HG03571 (cell line): ENCODE results near the gene NPHP4.
"Not testable (repeated sequence)": the region's sequence is repeated elsewhere in the genome, so short reads cannot be mapped to it uniquely, and the experiment has no call there.

Experiments used
- ATAC-seq: cut with Tn5 transposase; IDR thresholded peaks from one replicate; pipeline ENCODE4 v1.9.1; 2021; ENCODE audit not compliant: unreplicated experiment

The NPHP4 gene

GRCh38 chr1:5898266-5898665, 94.0 kb downstream of the NPHP4 start:
- no peak for ATAC-seq

DNA sequence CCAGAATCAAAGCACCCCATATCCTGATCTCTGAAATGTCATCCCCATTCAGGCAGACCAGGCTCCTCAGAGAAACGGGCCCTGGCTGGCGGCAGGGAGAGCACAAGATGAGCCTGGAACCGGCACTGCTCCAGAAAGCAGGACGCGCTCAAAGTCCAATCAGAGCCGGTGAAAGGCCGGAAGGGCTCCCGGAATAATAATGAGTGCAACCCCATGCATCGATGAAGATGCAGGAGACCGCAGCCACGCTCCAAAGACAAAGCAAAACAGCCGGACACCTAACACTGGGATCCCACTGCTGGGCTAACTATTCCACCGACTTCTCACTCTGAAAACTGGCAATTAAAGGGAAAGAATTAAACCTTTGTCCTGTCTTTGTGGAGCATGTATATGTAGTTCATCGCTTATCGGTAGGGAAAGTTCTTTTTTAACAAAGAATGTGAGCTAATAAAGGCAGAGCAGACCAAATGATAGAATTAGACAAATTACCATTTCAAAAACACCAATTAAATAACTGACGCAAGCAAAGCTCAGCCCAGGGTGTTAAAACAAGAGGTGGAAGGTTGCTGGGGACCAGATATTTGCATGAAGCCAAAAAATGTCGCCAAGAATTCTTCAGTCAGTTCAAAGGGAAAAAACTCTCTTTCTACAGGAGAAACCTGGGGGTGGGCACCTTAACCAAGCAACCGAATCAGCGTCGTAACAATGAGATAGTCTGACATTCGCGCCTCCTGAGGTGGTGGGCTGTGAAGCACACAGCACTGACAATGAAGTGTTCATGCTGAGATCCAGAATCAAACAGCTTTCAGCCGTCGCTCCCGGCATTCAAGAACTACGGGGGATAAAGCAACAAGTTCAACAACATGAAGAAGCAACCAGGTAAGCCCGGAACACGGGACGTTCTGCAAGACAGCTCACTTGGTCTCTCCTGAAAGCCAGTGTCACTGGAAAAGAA, 95.2 kb downstream of the NPHP4 start:
- no peak for ATAC-seq

GRCh38 chr1:5895446-5896406, 96.5 kb downstream of the NPHP4 start:
- ATAC-seq, result no peak

GRCh38 chr1:5893699-5894278, 98.4 kb downstream of the NPHP4 start:
- ATAC-seq, result not testable (repeated sequence)

GRCh38 chr1:5892329-5892728, 99.9 kb downstream of the NPHP4 start:
- ATAC-seq, result no peak

- ATAC-seq, result no peak
Measured at GRCh38 chr1:5891736-5892135, 100.5 kb downstream of the NPHP4 start.

DNA sequence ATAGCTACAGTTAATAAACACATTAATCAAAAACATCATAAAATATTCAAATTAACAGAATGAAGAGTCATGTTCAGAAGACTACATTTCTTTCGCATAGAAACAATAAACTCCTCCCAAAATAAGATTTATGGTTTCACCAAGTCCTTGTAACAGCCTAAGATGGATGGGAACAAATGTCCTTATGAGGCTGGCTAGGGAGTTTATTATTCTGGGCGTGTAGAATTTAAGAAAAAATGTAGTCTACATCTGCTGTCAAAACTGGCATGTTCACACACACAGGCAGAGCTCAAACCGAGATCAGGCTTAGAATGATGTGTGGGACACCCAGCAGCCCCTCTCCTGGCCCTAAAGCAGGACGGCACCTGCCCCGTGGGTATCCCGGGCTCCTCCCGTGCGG, 101.1 kb downstream of the NPHP4 start:
- no peak for ATAC-seq

- ATAC-seq, result no peak
Measured at GRCh38 chr1:5890346-5891106, 101.7 kb downstream of the NPHP4 start.

- ATAC-seq, result no peak
Measured at GRCh38 chr1:5889901-5890300, 102.3 kb downstream of the NPHP4 start.

DNA sequence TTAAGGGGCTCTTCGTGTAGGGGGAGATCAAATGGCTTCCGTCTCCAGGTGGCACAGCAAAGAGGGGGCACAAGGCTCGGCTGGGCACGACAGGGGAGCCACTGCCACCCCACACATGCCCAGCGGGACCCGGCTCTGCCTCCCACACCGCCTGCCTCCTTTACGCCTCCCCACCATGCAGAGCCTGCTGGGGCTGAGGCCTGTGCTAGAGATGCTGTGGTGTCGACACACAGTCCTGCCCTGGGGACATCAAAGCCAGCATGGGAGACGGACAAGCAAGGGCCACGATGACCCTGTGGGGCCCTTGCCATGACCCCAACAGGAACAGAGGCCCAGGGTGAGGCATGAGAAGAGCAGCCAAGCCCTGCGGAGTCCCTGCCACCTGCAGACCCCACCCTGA, 102.8 kb downstream of the NPHP4 start:
- no peak for ATAC-seq

- ATAC-seq, result no peak
Measured at GRCh38 chr1:5888606-5889211, 103.5 kb downstream of the NPHP4 start.

- ATAC-seq, result no peak
Measured at GRCh38 chr1:5887971-5888361, 104.3 kb downstream of the NPHP4 start.

DNA sequence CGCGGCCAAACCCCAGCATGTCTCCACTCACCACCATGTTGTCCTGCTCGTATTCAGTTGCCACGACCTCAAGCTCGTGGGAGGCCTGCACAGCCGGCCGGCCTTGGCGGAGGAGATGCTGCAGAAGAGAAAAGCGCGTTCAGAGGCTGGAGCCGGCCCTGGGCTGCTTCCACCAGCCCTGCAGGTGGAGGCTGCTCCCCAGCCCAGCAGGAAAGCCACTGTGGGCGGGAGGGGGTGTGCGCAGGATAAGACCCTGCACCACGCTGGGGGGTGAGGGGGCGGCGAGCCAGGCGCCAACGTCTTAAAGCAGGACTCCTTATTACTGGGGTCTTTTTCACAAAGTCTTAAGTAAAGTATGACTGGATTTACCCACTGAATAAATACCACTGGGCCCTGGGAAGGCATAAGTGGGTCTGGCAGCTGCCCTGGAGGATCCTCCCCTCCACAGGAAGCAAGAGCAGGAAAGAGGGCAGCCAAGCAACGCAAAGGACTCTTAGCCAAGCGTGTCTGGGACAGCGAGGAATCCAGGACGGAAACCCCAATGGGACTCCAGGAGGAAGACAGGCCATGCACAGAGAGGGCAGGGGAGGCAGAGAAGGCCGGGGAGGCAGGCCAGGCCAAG, 104.8 kb downstream of the NPHP4 start:
- ATAC-seq, result no peak

DNA sequence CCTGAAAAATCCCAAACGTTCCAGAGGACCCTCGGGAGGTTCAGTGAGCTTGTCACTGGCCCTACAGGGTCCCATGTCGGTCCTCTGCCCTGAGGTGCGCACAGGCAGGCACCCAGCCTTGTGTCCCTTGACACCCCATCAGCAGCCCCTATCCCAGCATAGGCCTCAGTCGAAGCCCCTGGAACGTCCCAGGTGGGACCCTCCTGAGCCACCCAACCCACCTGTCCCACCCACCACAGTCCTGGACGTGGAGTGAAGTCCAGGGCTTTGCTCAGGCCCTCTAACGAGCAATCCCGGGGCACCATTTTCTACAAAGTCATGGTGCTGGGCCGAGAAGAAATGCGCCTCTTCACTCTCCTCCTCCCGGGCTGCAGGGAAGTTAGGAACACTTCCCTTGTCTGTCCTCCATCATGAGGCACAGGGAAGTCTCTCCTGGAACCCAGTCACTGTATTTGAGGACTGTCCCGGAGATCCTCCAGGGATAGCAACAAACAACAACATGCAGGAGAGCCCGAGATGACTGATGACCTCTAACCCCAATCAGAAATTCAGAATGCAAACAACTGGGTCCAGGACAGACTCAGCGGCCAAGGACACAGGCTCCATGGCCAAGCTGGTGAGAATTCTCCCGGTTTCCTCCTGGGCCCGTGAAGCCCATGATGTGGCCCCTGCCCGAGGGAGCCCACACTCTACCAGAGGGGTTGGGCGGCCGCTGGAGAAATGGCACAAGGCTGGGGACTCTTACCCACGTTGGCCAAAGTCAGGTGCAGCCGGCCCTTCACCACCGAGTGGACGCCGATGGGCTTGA, 105.5 kb downstream of the NPHP4 start:
- ATAC-seq, result no peak

- ATAC-seq, result no peak
Measured at GRCh38 chr1:5886140-5886483, 106.1 kb downstream of the NPHP4 start.

GRCh38 chr1:5885471-5886139, 106.6 kb downstream of the NPHP4 start:
- ATAC-seq, result no peak

DNA sequence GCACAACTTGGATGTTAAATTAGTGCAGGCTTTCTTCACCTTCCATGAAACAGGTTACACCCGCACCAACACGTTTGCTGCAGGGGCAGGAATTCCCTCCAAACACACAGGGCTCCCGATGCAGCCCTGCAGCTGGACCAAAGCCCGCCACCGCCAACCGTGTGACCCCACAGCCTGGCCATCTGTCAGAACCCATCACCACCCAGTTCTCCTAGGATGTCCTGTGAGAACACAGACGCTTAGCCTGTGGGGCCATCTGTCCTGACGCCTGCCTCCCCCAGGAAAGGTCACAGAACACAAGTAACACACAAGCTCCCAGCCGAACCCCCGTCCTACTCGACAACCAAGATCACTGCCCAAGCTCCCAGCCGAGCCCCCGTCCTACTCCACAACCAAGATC, 108.1 kb downstream of the NPHP4 start:
- no peak for ATAC-seq
